Nephron (organoid): Measurements from ENCODE around the gene PARD3.
A peak's percentile ranks its signal among the peaks of the same experiment; 100 is the strongest.

Source experiments
- H3K27ac Mint-ChIP-seq, 3 experiments: 2 replicates each; pipeline ENCODE4 v1.8.0; 2020; ENCODE audit warnings: mixed read lengths in 3 of 3, mild to moderate bottlenecking in 2 of 3, moderate library complexity in 1 of 3
- H3K27me3 Mint-ChIP-seq: 2 replicates; pipeline ENCODE4 v1.8.0; 2021; ENCODE audit warnings: low read depth, mild to moderate bottlenecking, moderate library complexity, mixed read lengths
- H3K36me3 Mint-ChIP-seq: 2 replicates; pipeline ENCODE4 v1.8.0; 2020; ENCODE audit warnings: low read depth, mixed read lengths
- H3K4me1 Mint-ChIP-seq: 2 replicates; pipeline ENCODE4 v1.8.0; 2020; ENCODE audit warnings: mixed read lengths
- H3K4me3 Mint-ChIP-seq, 3 experiments: 2 replicates each; pipeline ENCODE4 v1.8.0; 2020; ENCODE audit warnings: mild to moderate bottlenecking in 3 of 3, mixed read lengths in 3 of 3, moderate library complexity in 2 of 3
- H3K9me3 Mint-ChIP-seq: 2 replicates; pipeline ENCODE4 v1.8.0; 2020; ENCODE audit warnings: mixed read lengths
- CTCF ChIP-seq, 3 experiments: fragments of 200-600 bp; sonication (generic); IDR thresholded peaks; one replicate each; pipeline ENCODE4 v1.5.0; 2021; ENCODE audit warnings: antibody characterized with exemption in 3 of 3; ENCODE audit not compliant: unreplicated experiment in 3 of 3

Gene PARD3

GRCh38 chr10:34731885-34732701, 83.0 kb downstream of the PARD3 start:
- peak overlapping the region; percentile 68 to 95 (median 79) for H3K27ac Mint-ChIP-seq
- no peaks in the 10 kb centered on the region for H3K36me3 Mint-ChIP-seq
- H3K9me3 Mint-ChIP-seq = no peaks in the 10 kb centered on the region
- peaks cover 69% of the 10 kb centered on the region for H3K4me1 Mint-ChIP-seq
- TF ChIP-seq CTCF (IDR thresholded peaks at IDR 0.05; ENCODE audit: unreplicated experiment in 3 of 3) = no peak
- H3K4me3 Mint-ChIP-seq = no peak overlapping the region
- H3K27me3 Mint-ChIP-seq = no peaks in the 10 kb centered on the region

GRCh38 chr10:34731213-34731612, 83.9 kb downstream of the PARD3 start:
- TF ChIP-seq CTCF (IDR thresholded peaks at IDR 0.05; ENCODE audit: unreplicated experiment in 3 of 3) = no peak
- H3K4me3 Mint-ChIP-seq = no peak overlapping the region
- peaks cover 70% of the 10 kb centered on the region for H3K4me1 Mint-ChIP-seq
- peak overlapping the region in 2 of 3 experiments; percentile 68 to 79 for H3K27ac Mint-ChIP-seq
- H3K9me3 Mint-ChIP-seq = no peaks in the 10 kb centered on the region
- H3K27me3 Mint-ChIP-seq = no peaks in the 10 kb centered on the region
- H3K36me3 Mint-ChIP-seq = no peaks in the 10 kb centered on the region

- Mint-ChIP-seq H3K4me1 (peaks cover 73% of the 10 kb centered on the region), H3K4me3 (no peak overlapping the region), H3K36me3 (no peaks in the 10 kb centered on the region), H3K27me3 (no peaks in the 10 kb centered on the region), H3K27ac (no peak overlapping the region), H3K9me3 (no peaks in the 10 kb centered on the region)
- no peak for TF ChIP-seq CTCF (IDR thresholded peaks at IDR 0.05; ENCODE audit: unreplicated experiment in 3 of 3)
Measured at GRCh38 chr10:34730726-34731125, 84.4 kb downstream of the PARD3 start.

GRCh38 chr10:34729619-34730018, 85.5 kb downstream of the PARD3 start:
- no peak for TF ChIP-seq CTCF (IDR thresholded peaks at IDR 0.05; ENCODE audit: unreplicated experiment in 3 of 3)
- Mint-ChIP-seq H3K9me3 (no peaks in the 10 kb centered on the region), H3K27me3 (no peaks in the 10 kb centered on the region), H3K4me1 (peaks cover 70% of the 10 kb centered on the region), H3K36me3 (no peaks in the 10 kb centered on the region), H3K4me3 (no peak overlapping the region), H3K27ac (peak overlapping the region; percentile 31 to 38 (median 31))

- no peak for TF ChIP-seq CTCF (IDR thresholded peaks at IDR 0.05; ENCODE audit: unreplicated experiment in 3 of 3)
- Mint-ChIP-seq H3K4me1 (peaks cover 83% of the 10 kb centered on the region), H3K9me3 (no peaks in the 10 kb centered on the region), H3K27me3 (no peaks in the 10 kb centered on the region), H3K4me3 (no peak overlapping the region), H3K36me3 (no peaks in the 10 kb centered on the region), H3K27ac (no peak overlapping the region)
Measured at GRCh38 chr10:34728361-34728760, 86.7 kb downstream of the PARD3 start.

GRCh38 chr10:34727595-34728033, 87.5 kb downstream of the PARD3 start:
- H3K27me3 Mint-ChIP-seq = no peaks in the 10 kb centered on the region
- no peaks in the 10 kb centered on the region for H3K9me3 Mint-ChIP-seq
- TF ChIP-seq CTCF (IDR thresholded peaks at IDR 0.05; ENCODE audit: unreplicated experiment in 3 of 3) = no peak
- peak overlapping the region; percentile 12 to 23 (median 15) for H3K27ac Mint-ChIP-seq
- H3K4me3 Mint-ChIP-seq = no peak overlapping the region
- H3K36me3 Mint-ChIP-seq = no peaks in the 10 kb centered on the region
- H3K4me1 Mint-ChIP-seq = peaks cover 78% of the 10 kb centered on the region
